ENCODE results near the gene LRRC43. TPM values are rescaled to one million over a fixed set of nuclear protein-coding genes. Genes with fewer than 3 reads are reported as not detected.
"Not testable (repeated sequence)": the region's sequence is repeated elsewhere in the genome, so short reads cannot be mapped to it uniquely, and the experiment has no call there.

Gene LRRC43
- polyA plus RNA-seq, 5 donors: 0.67 to 4.5 (median 3.4) TPM

DNA sequence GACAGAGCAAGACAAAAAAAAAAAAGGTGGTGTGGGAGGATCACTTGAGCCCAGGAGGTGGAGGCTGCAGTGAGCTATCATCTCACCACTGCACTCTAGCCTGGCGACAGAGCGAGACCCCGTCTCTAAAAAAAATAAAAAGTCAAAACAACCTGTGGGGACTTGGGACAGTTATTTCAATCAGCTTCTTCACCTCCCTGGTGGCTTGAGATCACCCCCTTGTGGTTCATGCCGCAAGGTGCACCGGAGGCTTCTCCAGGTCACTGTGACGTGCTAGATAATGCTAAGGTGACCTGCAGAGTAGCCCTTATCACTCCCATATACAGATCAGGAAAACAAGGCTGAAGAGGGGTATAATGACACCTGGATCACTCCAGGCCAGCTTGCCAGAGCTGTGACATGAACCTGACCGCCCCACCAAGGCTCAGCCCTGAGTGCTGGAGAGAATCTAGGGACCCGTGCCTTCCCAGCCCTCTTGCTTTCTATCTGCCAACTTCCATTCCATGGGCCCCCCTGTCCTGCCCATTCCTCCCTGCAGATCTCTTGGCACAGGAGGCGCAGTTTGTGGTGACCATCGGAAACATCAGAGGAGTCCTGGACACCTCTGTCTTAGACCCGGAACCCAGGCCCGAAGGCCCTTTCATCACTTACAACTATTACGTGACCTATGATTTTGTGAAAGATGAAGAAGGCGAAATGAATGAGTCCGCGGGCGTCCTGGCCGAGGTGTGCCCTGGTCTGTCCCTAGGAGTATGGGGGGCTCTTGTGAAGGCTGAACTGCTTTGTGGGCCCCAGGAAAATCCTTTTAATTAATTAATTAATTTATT, 8.1 kb downstream of the LRRC43 start:
- DNase-seq: no peak

DNA sequence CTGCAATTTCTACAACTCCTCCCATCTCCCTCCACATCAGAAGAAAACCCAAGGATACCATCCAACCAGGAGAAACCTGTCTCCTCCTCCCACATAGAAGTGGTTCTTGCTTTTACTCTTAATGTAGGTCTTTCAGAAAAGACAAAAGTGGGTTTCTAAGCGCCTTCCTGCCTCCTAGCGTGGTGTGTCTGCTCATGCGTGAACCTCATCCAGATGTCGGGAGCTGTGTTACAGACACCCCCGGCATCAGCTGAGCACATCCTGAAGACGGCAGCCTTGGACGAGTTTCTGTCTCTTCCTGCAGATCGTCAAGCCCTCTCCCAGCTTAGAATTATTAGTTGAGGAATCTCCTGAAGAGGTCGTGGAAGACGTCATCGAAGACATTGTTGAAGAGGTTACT, 9.5 kb downstream of the LRRC43 start:
- DNase-seq: no peak

GRCh38 chr12:122194804-122195203, 11.9 kb downstream of the LRRC43 start:
- no peak for DNase-seq

DNA sequence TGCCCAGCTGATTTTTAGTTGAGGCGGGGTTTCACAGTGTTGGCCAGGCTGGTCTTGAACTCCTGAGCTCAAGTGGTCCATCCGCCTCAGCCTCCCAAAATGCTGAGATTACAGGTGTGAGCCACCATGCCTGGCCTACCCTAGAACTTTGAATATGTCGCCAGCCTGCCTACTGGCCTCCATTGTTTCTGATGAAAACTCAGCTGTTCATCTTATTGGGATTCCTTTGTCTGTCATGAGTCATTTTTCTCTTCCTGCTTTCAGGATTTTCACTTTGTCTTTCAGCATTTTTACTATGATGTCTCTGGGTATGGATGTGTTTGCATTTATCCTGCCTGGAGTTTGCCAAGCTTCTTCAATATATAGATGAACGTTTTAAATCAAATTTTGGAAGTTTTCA, 12.5 kb downstream of the LRRC43 start:
- DNase-seq: no peak

- no peak for DNase-seq
Observed at GRCh38 chr12:122197612-122197966, 14.7 kb downstream of the LRRC43 start.

DNA sequence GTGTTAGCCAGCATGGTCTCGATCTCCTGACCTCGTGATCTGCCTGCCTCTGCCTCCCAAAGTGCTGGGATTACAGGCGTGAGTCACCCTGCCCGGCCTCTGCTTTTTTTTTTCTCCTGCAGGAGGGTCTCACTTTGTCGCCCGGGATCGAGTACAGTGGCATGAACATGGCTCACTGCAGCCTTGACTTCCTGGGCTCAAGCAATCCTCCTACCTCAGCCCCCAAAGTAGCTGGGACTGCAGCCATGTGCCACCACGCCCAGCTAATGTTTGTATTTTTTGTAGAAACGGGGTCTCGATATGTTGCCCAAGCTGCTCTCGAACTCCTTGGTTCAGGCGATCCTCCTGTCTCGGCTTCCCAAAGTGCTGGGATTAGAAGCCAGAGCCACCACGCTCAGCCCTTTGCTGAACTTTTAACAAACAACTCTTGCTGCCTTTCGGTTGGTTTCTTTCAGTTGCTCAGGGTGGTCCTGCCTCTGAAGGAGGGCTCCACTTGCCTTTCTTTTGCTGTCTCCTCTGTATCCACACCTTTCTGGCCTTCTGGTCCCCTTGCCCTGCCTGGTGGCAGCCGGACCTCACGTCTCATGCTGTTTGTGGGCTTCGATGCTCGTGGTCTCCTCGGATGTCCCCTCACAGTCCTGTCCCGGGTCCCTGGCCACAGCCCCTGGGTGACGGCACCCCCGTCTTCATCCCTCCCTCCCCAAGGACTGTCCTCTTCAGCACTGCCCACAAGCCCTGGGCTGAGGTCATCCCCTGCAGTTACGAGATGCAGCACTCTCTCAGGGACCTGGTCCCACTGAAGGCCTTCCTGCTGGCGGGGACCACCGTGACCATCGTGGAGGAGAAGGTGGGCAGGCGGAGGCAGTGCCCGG, 16.8 kb downstream of the LRRC43 start:
- no peak for DNase-seq

DNA sequence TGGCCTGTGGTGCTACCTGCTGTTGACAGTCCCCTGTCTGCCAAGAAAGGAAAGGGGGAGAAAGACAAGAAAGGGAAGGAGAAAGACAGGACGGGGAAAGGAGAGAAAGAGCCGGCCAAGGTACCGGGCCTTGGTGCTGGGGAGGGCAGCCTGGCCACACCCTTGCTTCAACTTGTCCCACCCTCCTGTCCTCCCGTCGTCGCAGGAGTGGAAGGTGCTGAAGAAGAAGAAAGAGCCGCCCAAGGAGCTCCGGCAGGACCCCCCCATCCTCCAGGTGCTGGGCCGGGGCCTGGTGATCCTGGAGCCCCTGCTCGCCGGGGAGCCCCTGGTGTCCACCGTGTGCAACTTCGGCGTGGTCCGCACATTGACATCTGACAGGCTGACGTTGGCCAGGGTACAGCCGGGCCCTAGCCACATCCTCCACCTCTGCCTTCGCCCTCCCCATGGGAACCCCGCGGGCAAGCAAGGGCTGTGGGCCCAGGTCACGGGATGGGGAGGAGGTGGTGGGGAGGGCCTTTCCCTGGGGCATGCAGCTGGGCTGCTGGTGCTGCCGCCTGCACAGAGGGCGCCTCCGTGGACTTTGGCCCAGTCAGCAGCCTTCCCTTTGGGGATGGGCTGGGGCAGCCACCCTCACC, 17.7 kb downstream of the LRRC43 start:
- DNase-seq: no peak

GRCh38 chr12:122201381-122201780, 18.5 kb downstream of the LRRC43 start:
- DNase-seq: no peak

DNA sequence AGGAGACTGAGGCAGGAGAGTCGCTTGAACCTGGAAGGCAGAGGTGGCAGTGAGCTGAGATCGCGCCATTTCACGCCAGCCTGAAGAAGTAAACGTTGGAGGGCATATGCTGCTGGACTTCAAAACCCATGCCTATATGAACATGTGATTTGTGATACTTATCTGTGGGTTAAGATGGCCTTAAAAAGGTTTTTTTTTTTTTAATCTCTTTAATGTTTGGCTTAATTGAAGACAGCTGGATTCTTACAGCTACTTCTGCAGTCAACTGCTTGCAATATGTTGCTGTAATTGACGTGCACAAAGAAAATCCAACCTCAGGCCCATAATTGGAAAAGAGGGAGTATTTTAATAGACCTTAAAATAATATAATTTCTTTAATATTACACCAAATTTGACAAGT, 19.1 kb downstream of the LRRC43 start:
- no peak for DNase-seq

GRCh38 chr12:122202811-122203210, 19.9 kb downstream of the LRRC43 start:
- not testable (repeated sequence) for DNase-seq

DNA sequence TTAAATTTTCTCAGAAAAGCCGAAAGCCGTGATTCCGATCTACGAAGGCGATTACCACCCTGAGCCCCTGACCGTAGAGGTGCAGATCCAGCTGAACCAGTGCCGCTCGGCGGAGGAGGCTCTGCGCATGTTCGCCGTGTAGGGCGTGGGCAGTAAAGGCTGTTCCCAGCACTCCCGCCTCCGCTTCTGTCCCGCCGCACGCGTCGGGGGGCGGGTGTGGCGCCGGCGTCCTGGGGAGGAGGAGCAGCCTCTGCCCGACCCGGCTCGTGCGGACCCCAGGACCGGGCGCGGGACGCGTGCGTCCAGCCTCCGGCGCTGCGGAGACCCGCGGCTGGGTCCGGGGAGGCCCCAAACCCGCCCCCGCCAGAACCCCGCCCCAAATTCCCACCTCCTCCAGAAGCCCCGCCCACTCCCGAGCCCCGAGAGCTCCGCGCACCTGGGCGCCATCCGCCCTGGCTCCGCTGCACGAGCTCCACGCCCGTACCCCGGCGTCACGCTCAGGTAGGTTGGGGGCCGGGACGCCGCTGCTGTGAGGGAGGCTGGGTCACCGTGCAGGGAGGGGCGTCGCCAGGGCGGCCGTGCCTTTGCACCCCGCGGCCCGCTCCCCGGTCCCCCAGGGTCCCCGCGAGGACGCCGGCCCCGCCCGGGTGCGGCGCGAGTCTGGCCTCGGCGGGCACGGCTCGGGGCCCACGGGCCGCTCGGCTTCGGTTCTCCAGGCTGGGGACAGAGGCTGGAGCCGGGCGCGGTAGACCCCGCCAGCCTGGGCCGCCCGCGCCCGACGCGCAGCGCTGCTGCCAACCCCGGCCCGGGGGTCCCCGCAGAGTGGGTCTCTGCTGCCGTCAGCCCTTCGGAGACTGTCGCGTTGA, 20.6 kb downstream of the LRRC43 start, which contains the start of gene B3GNT4:
Gene B3GNT4 (plus strand): TSS at position 409 of the 866 bp plus-strand sequence. CDS start 910 bp downstream, outside the sequence.
- no peak for DNase-seq

- DNase-seq: no peak
Observed at GRCh38 chr12:122204167-122205052, 21.5 kb downstream of the LRRC43 start.

DNA sequence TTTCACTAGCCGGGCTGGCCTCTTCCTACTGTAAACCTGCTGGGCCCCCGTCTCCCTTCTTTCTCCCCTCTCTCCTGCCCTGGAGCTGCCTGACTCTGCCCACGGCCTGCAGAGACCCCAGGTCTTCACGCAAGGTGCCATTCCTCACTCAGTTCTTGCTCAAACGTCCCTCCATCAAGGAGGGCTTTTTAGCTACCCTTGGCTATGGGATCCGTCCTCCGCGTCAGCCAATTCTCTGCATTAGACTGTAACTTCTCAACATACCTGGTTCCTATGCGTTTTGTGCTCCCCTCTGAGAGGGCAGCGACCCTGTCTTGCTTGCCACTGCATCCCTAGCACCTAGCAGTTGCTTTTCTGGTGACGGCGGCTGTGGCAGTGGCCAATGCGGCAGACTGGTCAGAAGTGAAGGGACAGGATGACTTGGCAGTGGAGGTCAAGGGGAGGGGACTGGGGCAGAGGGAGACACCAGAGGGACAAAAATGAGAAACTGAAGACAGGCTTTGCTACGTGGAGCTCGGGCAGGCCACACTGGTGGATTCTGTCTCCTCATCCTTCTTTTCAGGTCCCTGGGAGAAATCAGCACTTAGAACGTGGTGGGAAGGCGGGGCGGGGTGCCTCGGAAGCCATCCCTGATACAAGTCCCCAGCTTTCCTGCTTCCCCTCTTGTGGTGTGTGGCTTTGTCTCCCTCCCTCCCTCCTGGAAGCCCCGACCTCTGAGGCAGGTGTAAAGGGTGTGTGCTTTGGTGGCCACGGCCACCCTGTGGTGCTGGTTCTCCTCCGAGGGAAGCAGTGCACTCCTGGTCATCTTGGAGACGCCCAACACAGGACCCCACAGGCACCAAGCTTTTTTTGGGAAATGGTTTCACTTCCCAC, 22.4 kb downstream of the LRRC43 start:
- no peak for DNase-seq

DNA sequence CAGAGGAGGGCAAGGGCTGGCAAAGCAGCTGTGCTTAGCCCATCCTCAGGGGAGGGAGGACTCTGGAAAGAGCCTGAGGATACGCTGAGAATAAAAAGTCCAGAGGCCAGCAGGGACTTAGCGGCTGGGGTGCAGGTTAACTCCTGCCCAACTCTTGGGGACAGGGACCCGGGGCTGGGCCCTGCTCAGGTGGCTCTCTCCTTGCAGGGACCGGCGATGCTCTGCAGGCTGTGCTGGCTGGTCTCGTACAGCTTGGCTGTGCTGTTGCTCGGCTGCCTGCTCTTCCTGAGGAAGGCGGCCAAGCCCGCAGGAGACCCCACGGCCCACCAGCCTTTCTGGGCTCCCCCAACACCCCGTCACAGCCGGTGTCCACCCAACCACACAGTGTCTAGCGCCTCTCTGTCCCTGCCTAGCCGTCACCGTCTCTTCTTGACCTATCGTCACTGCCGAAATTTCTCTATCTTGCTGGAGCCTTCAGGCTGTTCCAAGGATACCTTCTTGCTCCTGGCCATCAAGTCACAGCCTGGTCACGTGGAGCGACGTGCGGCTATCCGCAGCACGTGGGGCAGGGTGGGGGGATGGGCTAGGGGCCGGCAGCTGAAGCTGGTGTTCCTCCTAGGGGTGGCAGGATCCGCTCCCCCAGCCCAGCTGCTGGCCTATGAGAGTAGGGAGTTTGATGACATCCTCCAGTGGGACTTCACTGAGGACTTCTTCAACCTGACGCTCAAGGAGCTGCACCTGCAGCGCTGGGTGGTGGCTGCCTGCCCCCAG, 23.4 kb downstream of the LRRC43 start:
- DNase-seq: no peak

DNA sequence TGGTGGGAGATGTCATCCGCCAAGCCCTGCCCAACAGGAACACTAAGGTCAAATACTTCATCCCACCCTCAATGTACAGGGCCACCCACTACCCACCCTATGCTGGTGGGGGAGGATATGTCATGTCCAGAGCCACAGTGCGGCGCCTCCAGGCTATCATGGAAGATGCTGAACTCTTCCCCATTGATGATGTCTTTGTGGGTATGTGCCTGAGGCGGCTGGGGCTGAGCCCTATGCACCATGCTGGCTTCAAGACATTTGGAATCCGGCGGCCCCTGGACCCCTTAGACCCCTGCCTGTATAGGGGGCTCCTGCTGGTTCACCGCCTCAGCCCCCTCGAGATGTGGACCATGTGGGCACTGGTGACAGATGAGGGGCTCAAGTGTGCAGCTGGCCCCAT, 24.1 kb downstream of the LRRC43 start:
- DNase-seq: no peak

DNA sequence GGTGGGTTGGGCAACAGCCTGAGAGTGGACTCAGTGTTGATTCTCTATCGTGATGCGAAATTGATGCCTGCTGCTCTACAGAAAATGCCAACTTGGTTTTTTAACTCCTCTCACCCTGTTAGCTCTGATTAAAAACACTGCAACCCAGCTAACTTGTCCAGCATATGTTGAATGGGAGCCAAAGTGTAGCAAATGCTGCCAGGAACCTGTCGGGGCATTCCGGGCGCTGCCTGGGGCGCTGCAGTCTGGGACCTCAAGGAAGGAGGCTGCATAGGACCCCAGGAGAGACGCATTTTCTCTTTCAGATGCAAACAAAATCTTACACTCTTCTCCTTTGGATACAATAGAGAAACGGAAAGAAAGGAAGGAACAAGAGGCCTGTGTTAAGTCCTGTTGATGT, 24.5 kb downstream of the LRRC43 start:
- no peak for DNase-seq

DNA sequence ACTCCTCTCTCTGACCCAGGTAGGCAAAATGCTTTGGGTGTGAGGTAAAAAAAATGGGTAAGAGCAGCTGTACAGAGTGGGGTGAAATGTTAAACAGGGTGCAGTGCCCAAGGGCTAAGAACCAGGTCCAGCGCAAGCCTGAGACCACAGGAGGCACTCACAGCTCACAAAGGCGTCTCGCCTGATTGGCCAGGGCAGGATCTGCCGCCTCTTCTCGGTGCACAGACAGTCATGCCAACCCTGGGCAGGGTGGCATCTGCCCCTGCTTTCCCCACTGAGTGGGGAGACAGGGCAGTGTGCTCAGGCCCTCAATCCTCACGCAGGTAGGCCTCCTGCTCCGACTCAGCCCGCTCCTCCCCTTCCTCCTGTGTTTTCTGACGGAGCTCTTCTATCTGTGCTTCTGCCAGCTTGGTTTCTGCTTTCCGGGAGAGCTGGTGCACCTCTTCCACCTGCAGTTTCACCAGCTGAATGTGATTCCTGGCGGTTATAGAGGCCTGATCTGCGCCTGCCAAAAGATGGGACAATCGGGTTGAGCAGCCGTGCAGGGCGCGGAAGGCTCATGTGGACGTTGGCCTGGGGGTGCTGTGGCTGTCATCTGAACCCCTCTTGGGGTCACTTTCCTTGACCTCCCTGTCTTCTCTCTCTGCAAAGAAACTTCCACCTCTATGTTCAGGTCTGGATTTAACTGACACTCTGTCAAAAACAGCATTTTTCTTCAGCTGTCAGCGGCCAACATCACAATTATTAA, 25.3 kb downstream of the LRRC43 start:
- DNase-seq: no peak

DNA sequence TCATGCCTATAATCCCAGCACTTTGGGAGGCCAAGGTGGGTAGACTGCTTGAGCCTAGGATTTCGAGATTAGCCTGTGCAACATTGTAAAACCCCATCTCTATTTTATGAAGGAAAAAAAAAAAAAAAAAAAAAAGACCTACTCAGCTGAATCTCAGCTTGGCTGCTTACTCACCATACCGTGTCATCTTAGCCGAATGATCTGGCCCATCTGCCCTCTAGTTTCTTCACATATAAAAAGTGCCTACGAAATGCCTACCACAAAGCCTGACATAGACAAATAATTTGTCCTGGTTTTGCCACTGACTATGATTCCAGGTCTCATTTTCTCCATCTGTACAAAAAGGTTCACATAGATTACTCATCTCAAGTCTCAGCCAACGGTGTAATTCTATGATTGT, 32.8 kb downstream of the LRRC43 start:
- no peak for DNase-seq

Measured in right lung (tissue), 5 donors.